RWPE2 (cell line): ENCODE measurements around the gene TMEM176B.

Experiments
- ATAC-seq: fragments of 200-7000 bp; cut with Tn5 transposase; 3 replicates; pipeline ENCODE4 v1.9.1; 2021; ENCODE audit warnings: low read depth
- DNase-seq: peaks from one replicate; pipeline ENCODE4 v3.0.0-alpha.2; 2020; ENCODE audit warnings: low spot score
- H3K27ac ChIP-seq: fragments of 450-650 bp; 2 replicates; pipeline ENCODE4 v1.5.1; 2017; ENCODE audit warnings: mild to moderate bottlenecking; ENCODE audit not compliant: poor library complexity, severe bottlenecking
- H3K27me3 ChIP-seq: fragments of 250-450 bp; sonication (Bioruptor Pico); 2 replicates; pipeline ENCODE4 v1.5.1; 2021; ENCODE audit warnings: mild to moderate bottlenecking, moderate library complexity; ENCODE audit not compliant: insufficient read depth, poor library complexity, severe bottlenecking
- H3K36me3 ChIP-seq: fragments of 250-450 bp; sonication (Bioruptor Pico); 2 replicates; pipeline ENCODE4 v1.5.1; 2020; ENCODE audit warnings: low read depth, mild to moderate bottlenecking, moderate library complexity
- H3K4me1 ChIP-seq: fragments of 250-450 bp; sonication (Bioruptor Pico); 2 replicates; pipeline ENCODE4 v1.5.1; 2021; ENCODE audit warnings: mild to moderate bottlenecking, moderate library complexity; ENCODE audit not compliant: insufficient read depth, poor library complexity, severe bottlenecking
- H3K4me3 ChIP-seq: fragments of 250-450 bp; sonication (Bioruptor Pico); 2 replicates; pipeline ENCODE4 v1.5.1; 2021; ENCODE audit warnings: mild to moderate bottlenecking, moderate library complexity; ENCODE audit not compliant: severe bottlenecking
- H3K9me3 ChIP-seq: fragments of 250-450 bp; sonication (Bioruptor Pico); 2 replicates; pipeline ENCODE4 v1.5.1; 2021; ENCODE audit warnings: mild to moderate bottlenecking, moderate library complexity; ENCODE audit not compliant: severe bottlenecking
- CTCF ChIP-seq: fragments of 450-650 bp; IDR thresholded peaks from one replicate; pipeline ENCODE4 v1.5.1; 2017; ENCODE audit warnings: mild to moderate bottlenecking, moderate library complexity; ENCODE audit not compliant: poor library complexity, severe bottlenecking

Gene TMEM176B

GRCh38 chr7:150754951-150755350 is 45.2 kb downstream of the TMEM176B start:
- peaks cover 16% of the 10 kb centered on the region for H3K27me3 ChIP-seq
- no peak for TF ChIP-seq CTCF
- H3K27ac ChIP-seq: no peak overlapping the region
- H3K9me3 ChIP-seq: no peaks in the 10 kb centered on the region
- no peak overlapping the region for H3K4me3 ChIP-seq
- no peaks in the 10 kb centered on the region for H3K4me1 ChIP-seq
- DNase-seq (no peak), ATAC-seq (no peak)
- no peaks in the 10 kb centered on the region for H3K36me3 ChIP-seq

GRCh38 chr7:150753826-150754603 is 46.1 kb downstream of the TMEM176B start:
- ATAC-seq: no peak
- H3K27ac ChIP-seq: no peak overlapping the region
- H3K36me3 ChIP-seq: no peaks in the 10 kb centered on the region
- H3K27me3 ChIP-seq: peaks cover 22% of the 10 kb centered on the region
- H3K9me3 ChIP-seq: no peaks in the 10 kb centered on the region
- H3K4me3 ChIP-seq: no peak overlapping the region
- no peaks in the 10 kb centered on the region for H3K4me1 ChIP-seq
- DNase-seq: no peak
- peak; percentile 20 for TF ChIP-seq CTCF

DNA sequence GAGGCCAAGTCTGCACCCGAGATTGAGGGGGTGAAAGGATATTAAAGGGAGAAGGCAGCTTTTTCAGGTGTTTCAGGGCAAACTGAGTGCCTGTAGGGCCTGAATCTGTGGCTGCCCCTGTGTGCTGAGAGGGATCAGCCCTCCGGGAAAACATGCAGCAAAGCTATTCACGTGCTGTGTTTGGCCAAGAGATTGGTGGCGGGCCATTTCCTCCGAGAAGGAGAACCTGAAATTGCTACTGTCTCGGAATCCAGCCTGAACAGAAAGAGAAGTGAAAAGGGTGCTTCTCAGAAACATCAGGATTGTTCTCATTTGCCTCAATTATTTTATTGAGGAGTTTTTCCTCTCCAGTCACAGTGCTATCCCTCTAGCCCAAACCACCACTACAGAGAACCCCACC is 46.9 kb downstream of the TMEM176B start:
- H3K36me3 ChIP-seq: no peaks in the 10 kb centered on the region
- H3K27ac ChIP-seq: no peak overlapping the region
- H3K4me3 ChIP-seq: no peak overlapping the region
- H3K9me3 ChIP-seq: no peaks in the 10 kb centered on the region
- no peak for TF ChIP-seq CTCF
- ATAC-seq (no peak), DNase-seq (no peak)
- peaks cover 22% of the 10 kb centered on the region for H3K27me3 ChIP-seq
- no peaks in the 10 kb centered on the region for H3K4me1 ChIP-seq

- peaks cover 13% of the 10 kb centered on the region for H3K27me3 ChIP-seq
These were observed 48.5 kb downstream of the TMEM176B start for GRCh38 chr7:150751702-150752101.

More at GRCh38 chr7:150751702-150752101, 48.5 kb downstream of the TMEM176B start:
- H3K4me1 ChIP-seq: no peaks in the 10 kb centered on the region
- H3K27ac ChIP-seq: no peak overlapping the region
- H3K4me3 ChIP-seq: no peak overlapping the region
- H3K36me3 ChIP-seq: no peaks in the 10 kb centered on the region
- no peak for TF ChIP-seq CTCF
- no peaks in the 10 kb centered on the region for H3K9me3 ChIP-seq
- DNase-seq (no peak), ATAC-seq (no peak)
